ENCODE results near the gene SLC1A3. TPM values are rescaled to one million over a fixed set of nuclear protein-coding genes. Genes with fewer than 3 reads are reported as not detected.

Gene SLC1A3
- total RNA-seq, 3 donors from 2014 or later (not counting 1 experiment from before 2014, with no cell fraction given): 1.1 TPM; not detected in 2

DNA sequence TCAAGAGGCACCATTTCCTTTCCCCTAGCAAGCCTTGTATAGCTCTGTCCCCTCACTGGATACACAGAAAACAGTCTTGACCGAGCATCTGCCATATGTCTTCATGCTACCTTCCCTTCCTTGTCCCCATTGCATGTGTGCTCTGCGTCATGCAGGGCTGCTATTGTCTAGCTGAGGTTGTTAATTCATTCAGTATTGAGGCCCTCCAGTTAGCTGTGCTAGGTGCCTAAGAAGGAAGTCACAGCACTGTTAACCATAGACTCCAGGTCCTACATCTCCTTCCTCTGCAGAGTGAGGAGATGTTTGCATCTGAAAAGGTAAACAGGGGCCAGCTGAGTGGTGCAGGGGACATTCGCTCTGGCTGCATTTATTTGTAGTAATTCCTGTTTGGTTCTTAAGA, 48.2 kb downstream of the SLC1A3 start:
- no peaks in the 10 kb centered on the region for H3K36me3 ChIP-seq (ENCODE audit: control insufficient read depth, insufficient read depth, low read length)
- no peak overlapping the region for H3K27ac ChIP-seq (ENCODE audit: low read length)
- DNase-seq (no peak), ATAC-seq (no peak)
- Mint-ChIP-seq H3K27me3 (ENCODE audit: low read depth in 2 of 2) (peaks cover 14 to 21% of the 10 kb centered on the region in 2 donors), H3K27ac (no peak overlapping the region), H3K4me3 (no peak overlapping the region), H3K9me3 (no peaks in the 10 kb centered on the region), H3K4me1 (no peaks in the 10 kb centered on the region), H3K36me3 (no peaks in the 10 kb centered on the region)
- TF ChIP-seq CTCF (IDR thresholded peaks at IDR 0.05): no peak
- intact Hi-C loops (cut with micrococcal nuclease): no loop called here
- 94% methylated on average over 3 of the region's 3 CpGs for WGBS (ENCODE audit: insufficient coverage)
- no peaks in the 10 kb centered on the region for H3K27me3 ChIP-seq (ENCODE audit: control insufficient read depth, insufficient read depth, low read length)
- H3K9me3 ChIP-seq (ENCODE audit: control insufficient read depth, insufficient read depth, low read length): no peaks in the 10 kb centered on the region
- H3K4me1 ChIP-seq (ENCODE audit: control insufficient read depth, insufficient read depth, low read length): peaks cover 2% of the 10 kb centered on the region
- H3K4me3 ChIP-seq (ENCODE audit: low read length): no peak overlapping the region

- Mint-ChIP-seq H3K36me3 (no peaks in the 10 kb centered on the region), H3K4me1 (no peaks in the 10 kb centered on the region), H3K27me3 (ENCODE audit: low read depth in 2 of 2) (peaks cover 14 to 21% of the 10 kb centered on the region in 2 donors), H3K27ac (no peak overlapping the region), H3K4me3 (no peak overlapping the region), H3K9me3 (no peaks in the 10 kb centered on the region)
- DNase-seq: no peak
- no peak for ATAC-seq
- Histone ChIP-seq H3K27ac (ENCODE audit: low read length) (no peak overlapping the region), H3K9me3 (ENCODE audit: control insufficient read depth, insufficient read depth, low read length) (no peaks in the 10 kb centered on the region), H3K4me1 (ENCODE audit: control insufficient read depth, insufficient read depth, low read length) (peaks cover 2% of the 10 kb centered on the region), H3K27me3 (ENCODE audit: control insufficient read depth, insufficient read depth, low read length) (no peaks in the 10 kb centered on the region), H3K36me3 (ENCODE audit: control insufficient read depth, insufficient read depth, low read length) (no peaks in the 10 kb centered on the region), H3K4me3 (ENCODE audit: low read length) (no peak overlapping the region)
- 42% methylated on average over 4 of the region's 4 CpGs for WGBS (ENCODE audit: insufficient coverage)
- no peak for TF ChIP-seq CTCF (IDR thresholded peaks at IDR 0.05)
- intact Hi-C loops (cut with micrococcal nuclease): no loop called here
Observed at GRCh38 chr5:36655161-36655560, 48.8 kb downstream of the SLC1A3 start.

GRCh38 chr5:36656556-36656955, 50.1 kb downstream of the SLC1A3 start:
- TF ChIP-seq CTCF (IDR thresholded peaks at IDR 0.05): no peak
- H3K4me1 Mint-ChIP-seq: no peaks in the 10 kb centered on the region

GRCh38 chr5:36657563-36657995, 51.2 kb downstream of the SLC1A3 start:
- H3K9me3 Mint-ChIP-seq: no peaks in the 10 kb centered on the region
- 13% methylated on average over 5 of the region's 5 CpGs for WGBS (ENCODE audit: insufficient coverage)
- DNase-seq (peak in 1 of 2 donors; percentile 8), ATAC-seq (peak in 2 of 3 donors; percentile 35 to 73)
- H3K4me1 ChIP-seq (ENCODE audit: control insufficient read depth, insufficient read depth, low read length): peaks cover 2% of the 10 kb centered on the region
- H3K4me3 ChIP-seq (ENCODE audit: low read length): no peak overlapping the region
- H3K36me3 ChIP-seq (ENCODE audit: control insufficient read depth, insufficient read depth, low read length): no peaks in the 10 kb centered on the region
- H3K27ac Mint-ChIP-seq: no peak overlapping the region
- H3K27me3 Mint-ChIP-seq (ENCODE audit: low read depth in 2 of 2): peaks cover 10 to 19% of the 10 kb centered on the region in 2 donors
- no peak overlapping the region for H3K4me3 Mint-ChIP-seq
- no peak for TF ChIP-seq CTCF (IDR thresholded peaks at IDR 0.05)
- H3K27me3 ChIP-seq (ENCODE audit: control insufficient read depth, insufficient read depth, low read length): no peaks in the 10 kb centered on the region
- H3K9me3 ChIP-seq (ENCODE audit: control insufficient read depth, insufficient read depth, low read length): no peaks in the 10 kb centered on the region
- no peaks in the 10 kb centered on the region for H3K36me3 Mint-ChIP-seq
- H3K4me1 Mint-ChIP-seq: no peaks in the 10 kb centered on the region
- intact Hi-C loops (cut with micrococcal nuclease): no loop called here
- no peak overlapping the region for H3K27ac ChIP-seq (ENCODE audit: low read length)

More at GRCh38 chr5:36656556-36656955, 50.1 kb downstream of the SLC1A3 start:
- peaks cover 2% of the 10 kb centered on the region for H3K4me1 ChIP-seq (ENCODE audit: control insufficient read depth, insufficient read depth, low read length)
- no peaks in the 10 kb centered on the region for H3K9me3 ChIP-seq (ENCODE audit: control insufficient read depth, insufficient read depth, low read length)
- H3K27me3 ChIP-seq (ENCODE audit: control insufficient read depth, insufficient read depth, low read length): no peaks in the 10 kb centered on the region
- Mint-ChIP-seq H3K36me3 (no peaks in the 10 kb centered on the region), H3K27ac (no peak overlapping the region), H3K4me3 (no peak overlapping the region), H3K27me3 (ENCODE audit: low read depth in 2 of 2) (peaks cover 12 to 21% of the 10 kb centered on the region in 2 donors), H3K9me3 (no peaks in the 10 kb centered on the region)
- DNase-seq (no peak), ATAC-seq (no peak)
- WGBS (ENCODE audit: insufficient coverage): 100% methylated on average over 1 of the region's 1 CpG
- no peak overlapping the region for H3K4me3 ChIP-seq (ENCODE audit: low read length)
- intact Hi-C loops (cut with micrococcal nuclease): no loop called here
- H3K36me3 ChIP-seq (ENCODE audit: control insufficient read depth, insufficient read depth, low read length): no peaks in the 10 kb centered on the region
- no peak overlapping the region for H3K27ac ChIP-seq (ENCODE audit: low read length)

Measured in natural killer cell (primary cell).